Liver (tissue), 9 donors: Measurements from ENCODE around the gene CALML5. TPM values are rescaled to one million over a fixed set of nuclear protein-coding genes. Genes with fewer than 3 reads are reported as not detected.

Experiments used
- DNase-seq: peaks from one replicate; pipeline ENCODE4 v3.0.0-alpha.2; 2017; ENCODE audit warnings: low spot score
- H3K27ac ChIP-seq, 2 donors: one replicate each; pipeline ENCODE4 v1.7.0; 2013; ENCODE audit warnings: inconsistent platforms in 2 of 2, low read length in 2 of 2, control low read depth in 1 of 2, low read depth in 1 of 2, mild to moderate bottlenecking in 1 of 2
- H3K27me3 ChIP-seq, 4 donors: one replicate each; pipeline versions ENCODE4 v1.6.1 to v1.7.0; 2013; ENCODE audit warnings: low read length in 3 of 4, inconsistent platforms in 1 of 4, mild to moderate bottlenecking in 1 of 4, moderate library complexity in 1 of 4; ENCODE audit not compliant: control insufficient read depth in 4 of 4, insufficient read depth in 4 of 4
- H3K36me3 ChIP-seq, 4 donors: one replicate each; pipeline versions ENCODE4 v1.6.1 to v1.7.0; 2013; ENCODE audit warnings: low read length in 3 of 4, mild to moderate bottlenecking in 3 of 4, low read depth in 1 of 4, moderate library complexity in 1 of 4; ENCODE audit not compliant: control insufficient read depth in 4 of 4, insufficient read depth in 3 of 4
- H3K4me1 ChIP-seq, 4 donors: one replicate each; pipeline versions ENCODE4 v1.6.1 to v1.7.0; 2013; ENCODE audit warnings: low read length in 3 of 4, mild to moderate bottlenecking in 3 of 4, moderate library complexity in 1 of 4; ENCODE audit not compliant: control insufficient read depth in 4 of 4, insufficient read depth in 4 of 4
- H3K4me3 ChIP-seq, 3 donors: one replicate each; pipeline versions ENCODE4 v1.6.1 to v1.7.0; 2013; ENCODE audit warnings: low read length in 3 of 3, control low read depth in 1 of 3, low read depth in 1 of 3, mild to moderate bottlenecking in 1 of 3
- H3K9ac ChIP-seq, 2 donors: one replicate each; pipeline ENCODE4 v1.7.0; 2013; ENCODE audit warnings: low read length in 2 of 2, mild to moderate bottlenecking in 2 of 2, moderate library complexity in 2 of 2, control low read depth in 1 of 2, low read depth in 1 of 2
- H3K9me3 ChIP-seq, 4 donors: one replicate each; pipeline versions ENCODE4 v1.6.1 to v1.7.0; 2013; ENCODE audit warnings: low read length in 3 of 4; ENCODE audit not compliant: control insufficient read depth in 4 of 4
- ATF3 ChIP-seq: IDR thresholded peaks from 2 replicates; pipeline ENCODE4 v1.6.1; 2016; ENCODE audit warnings: antibody characterized with exemption
- EGR1 ChIP-seq, 2 donors: IDR thresholded peaks; 2 replicates each; pipeline ENCODE4 v1.6.1; 2016 to 2018; ENCODE audit warnings: antibody characterized with exemption in 2 of 2, low read depth in 2 of 2
- FOXA1 ChIP-seq: IDR thresholded peaks from 2 replicates; pipeline ENCODE4 v1.6.1; 2016; ENCODE audit warnings: antibody characterized with exemption
- FOXA2 ChIP-seq: IDR thresholded peaks from 2 replicates; pipeline ENCODE4 v1.6.1; 2016; ENCODE audit warnings: antibody characterized with exemption
- GABPA ChIP-seq, 2 donors: IDR thresholded peaks in 1 of 2; conservative IDR thresholded peaks in 1 of 2; 2 replicates each; pipeline ENCODE4 v1.6.1; 2016; ENCODE audit warnings: antibody characterized with exemption in 2 of 2, mild to moderate bottlenecking in 1 of 2, moderate library complexity in 1 of 2
- HNF4A ChIP-seq, 2 donors: conservative IDR thresholded peaks; 2 replicates each; pipeline ENCODE4 v1.6.1; 2016; ENCODE audit warnings: antibody characterized with exemption in 2 of 2, mild to moderate bottlenecking in 2 of 2
- HNF4G ChIP-seq: IDR thresholded peaks from 2 replicates; pipeline ENCODE4 v1.6.1; 2016; ENCODE audit warnings: antibody characterized with exemption
- JUND ChIP-seq, 2 donors: IDR thresholded peaks; 2 replicates each; pipeline ENCODE4 v1.6.1; 2016; ENCODE audit warnings: antibody characterized with exemption in 2 of 2
- MAX ChIP-seq: IDR thresholded peaks from 2 replicates; pipeline ENCODE4 v1.6.1; 2016; ENCODE audit warnings: antibody characterized with exemption
- NR2F2 ChIP-seq: IDR thresholded peaks from 2 replicates; pipeline ENCODE4 v1.6.1; 2016; ENCODE audit warnings: antibody characterized with exemption
- RAD21 ChIP-seq, 2 donors: IDR thresholded peaks; 2 replicates each; pipeline ENCODE4 v1.6.1; 2016; ENCODE audit warnings: antibody characterized with exemption in 2 of 2, mild to moderate bottlenecking in 2 of 2
- RXRA ChIP-seq, 2 donors: IDR thresholded peaks; 2 replicates each; pipeline ENCODE4 v1.6.1; 2017 to 2018; ENCODE audit warnings: antibody characterized with exemption in 2 of 2, mild to moderate bottlenecking in 1 of 2
- SP1 ChIP-seq: IDR thresholded peaks from 2 replicates; pipeline ENCODE4 v1.6.1; 2018; ENCODE audit warnings: antibody characterized with exemption, mild to moderate bottlenecking
- TAF1 ChIP-seq: conservative IDR thresholded peaks from 2 replicates; pipeline ENCODE4 v1.6.1; 2016; ENCODE audit warnings: antibody characterized with exemption, mild to moderate bottlenecking
- YY1 ChIP-seq: IDR thresholded peaks from 2 replicates; pipeline ENCODE4 v1.6.1; 2016; ENCODE audit warnings: antibody characterized with exemption, mild to moderate bottlenecking
- WGBS: extraction: QIAGEN DNeasy Blood & Tissue Kit; methylation state at CpG from one replicate; pipeline ENCODE4 v1.1.7; 2013; 5-methylcytosine and 5-hydroxymethylcytosine counted together
- polyA plus RNA-seq, 2 donors: library from polyadenylated mRNA; stranded (reverse) in 1 of 2; unstranded in 1 of 2; fragments of 200-250 nt in 1 of 2; fragments of >200 nt in 1 of 2; fragmentation: Nextera tagmentation in 1 of 2; extraction: Ambion mirVana in 1 of 2; gene quantifications; one replicate each; pipeline versions ENCODE4 v1.2.1 to v1.2.3, GENCODE V29; 2013 to 2015
- total RNA-seq, 2 donors: library from RNA; depleted of rRNA; stranded (reverse); fragments of >200 nt; gene quantifications; one replicate each; pipeline ENCODE4 v1.2.3, GENCODE V29; 2014
- TF ChIP-seq, protein P1 (sequence below): IDR thresholded peaks from 2 replicates; pipeline ENCODE4 v1.6.1; 2016; ENCODE audit warnings: antibody characterized with exemption, mild to moderate bottlenecking
- TF ChIP-seq, protein P2 (sequence below): fragments of 150-350 bp; IDR thresholded peaks from 2 replicates; pipeline ENCODE4 v1.5.1; 2017; ENCODE audit warnings: improper control_type of control experiment, low read depth, low read length; ENCODE audit not compliant: missing input control
- donor health status: healthy.
- donor health status: healthy.
- donor health status: healthy.
- donor health status: healthy.
- donor health status: healthy.

The CALML5 gene
- total and polyA plus RNA-seq, 4 donors: not detected

- Histone ChIP-seq H3K9ac (no peak overlapping the region), H3K27ac (peak overlapping the region; percentile 3 to 53), H3K4me1 (peaks cover 3 to 44% (median 29%) of the 10 kb centered on the region in 4 donors), H3K27me3 (no peaks in the 10 kb centered on the region), H3K36me3 (no peaks in the 10 kb centered on the region), H3K9me3 (no peaks in the 10 kb centered on the region), H3K4me3 (no peak overlapping the region)
- WGBS: 40% methylated on average over 1 of the region's 1 CpG
- DNase-seq: no peak
- TF ChIP-seq EGR1 (IDR thresholded peaks at IDR 0.05; ENCODE audit: low read depth in 2 of 2) (no peak), HNF4A (conservative IDR thresholded peaks at IDR 0.05) (no peak), SP1 (no peak), FOXA1 (no peak), ATF3 (no peak), HNF4G (no peak), FOXA2 (no peak), TAF1 (no peak), NR2F2 (no peak)
- TF ChIP-seq, protein P1, sequence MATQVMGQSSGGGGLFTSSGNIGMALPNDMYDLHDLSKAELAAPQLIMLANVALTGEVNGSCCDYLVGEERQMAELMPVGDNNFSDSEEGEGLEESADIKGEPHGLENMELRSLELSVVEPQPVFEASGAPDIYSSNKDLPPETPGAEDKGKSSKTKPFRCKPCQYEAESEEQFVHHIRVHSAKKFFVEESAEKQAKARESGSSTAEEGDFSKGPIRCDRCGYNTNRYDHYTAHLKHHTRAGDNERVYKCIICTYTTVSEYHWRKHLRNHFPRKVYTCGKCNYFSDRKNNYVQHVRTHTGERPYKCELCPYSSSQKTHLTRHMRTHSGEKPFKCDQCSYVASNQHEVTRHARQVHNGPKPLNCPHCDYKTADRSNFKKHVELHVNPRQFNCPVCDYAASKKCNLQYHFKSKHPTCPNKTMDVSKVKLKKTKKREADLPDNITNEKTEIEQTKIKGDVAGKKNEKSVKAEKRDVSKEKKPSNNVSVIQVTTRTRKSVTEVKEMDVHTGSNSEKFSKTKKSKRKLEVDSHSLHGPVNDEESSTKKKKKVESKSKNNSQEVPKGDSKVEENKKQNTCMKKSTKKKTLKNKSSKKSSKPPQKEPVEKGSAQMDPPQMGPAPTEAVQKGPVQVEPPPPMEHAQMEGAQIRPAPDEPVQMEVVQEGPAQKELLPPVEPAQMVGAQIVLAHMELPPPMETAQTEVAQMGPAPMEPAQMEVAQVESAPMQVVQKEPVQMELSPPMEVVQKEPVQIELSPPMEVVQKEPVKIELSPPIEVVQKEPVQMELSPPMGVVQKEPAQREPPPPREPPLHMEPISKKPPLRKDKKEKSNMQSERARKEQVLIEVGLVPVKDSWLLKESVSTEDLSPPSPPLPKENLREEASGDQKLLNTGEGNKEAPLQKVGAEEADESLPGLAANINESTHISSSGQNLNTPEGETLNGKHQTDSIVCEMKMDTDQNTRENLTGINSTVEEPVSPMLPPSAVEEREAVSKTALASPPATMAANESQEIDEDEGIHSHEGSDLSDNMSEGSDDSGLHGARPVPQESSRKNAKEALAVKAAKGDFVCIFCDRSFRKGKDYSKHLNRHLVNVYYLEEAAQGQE: no peak
Measured at GRCh38 chr10:5545011-5545410, 45.6 kb upstream of the CALML5 start.

GRCh38 chr10:5544216-5544805, 44.9 kb upstream of the CALML5 start:
- no peaks in the 10 kb centered on the region for H3K36me3 ChIP-seq
- H3K27ac ChIP-seq: peak overlapping the region; percentile 3 to 53
- TF ChIP-seq SP1: no peak
- no peak for TF ChIP-seq FOXA2
- TF ChIP-seq MAX: no peak
- peak in 1 of 2 donors; percentile 16 for TF ChIP-seq RAD21 (IDR thresholded peaks at IDR 0.05)
- no peak for TF ChIP-seq GABPA (IDR thresholded peaks at IDR 0.05 in 1 of 2, conservative IDR thresholded peaks at IDR 0.05 in 1 of 2)
- no peak for TF ChIP-seq EGR1 (IDR thresholded peaks at IDR 0.05; ENCODE audit: low read depth in 2 of 2)
- TF ChIP-seq RXRA (IDR thresholded peaks at IDR 0.05): peak in 1 of 2 donors; percentile 46
- peak; percentile 22 to 43 for TF ChIP-seq HNF4A (conservative IDR thresholded peaks at IDR 0.05)
- TF ChIP-seq ATF3: no peak
- no peak for DNase-seq
- H3K4me3 ChIP-seq: no peak overlapping the region
- H3K4me1 ChIP-seq: peaks cover 3 to 44% (median 29%) of the 10 kb centered on the region in 4 donors
- no peak overlapping the region for H3K9ac ChIP-seq
- H3K27me3 ChIP-seq: no peaks in the 10 kb centered on the region
- H3K9me3 ChIP-seq: no peaks in the 10 kb centered on the region
- WGBS: 32% methylated on average over 6 of the region's 6 CpGs

- H3K27ac ChIP-seq: no peak overlapping the region
- peaks cover 3 to 38% (median 27%) of the 10 kb centered on the region in 4 donors for H3K4me1 ChIP-seq
- no peaks in the 10 kb centered on the region for H3K36me3 ChIP-seq
- 98% methylated on average over 1 of the region's 1 CpG for WGBS
- H3K27me3 ChIP-seq: no peaks in the 10 kb centered on the region
- no peaks in the 10 kb centered on the region for H3K9me3 ChIP-seq
- no peak overlapping the region for H3K4me3 ChIP-seq
- no peak for DNase-seq
- H3K9ac ChIP-seq: no peak overlapping the region
- no peak for TF ChIP-seq JUND (IDR thresholded peaks at IDR 0.05)
- TF ChIP-seq ATF3: no peak
- TF ChIP-seq YY1: no peak
- TF ChIP-seq, protein P2, sequence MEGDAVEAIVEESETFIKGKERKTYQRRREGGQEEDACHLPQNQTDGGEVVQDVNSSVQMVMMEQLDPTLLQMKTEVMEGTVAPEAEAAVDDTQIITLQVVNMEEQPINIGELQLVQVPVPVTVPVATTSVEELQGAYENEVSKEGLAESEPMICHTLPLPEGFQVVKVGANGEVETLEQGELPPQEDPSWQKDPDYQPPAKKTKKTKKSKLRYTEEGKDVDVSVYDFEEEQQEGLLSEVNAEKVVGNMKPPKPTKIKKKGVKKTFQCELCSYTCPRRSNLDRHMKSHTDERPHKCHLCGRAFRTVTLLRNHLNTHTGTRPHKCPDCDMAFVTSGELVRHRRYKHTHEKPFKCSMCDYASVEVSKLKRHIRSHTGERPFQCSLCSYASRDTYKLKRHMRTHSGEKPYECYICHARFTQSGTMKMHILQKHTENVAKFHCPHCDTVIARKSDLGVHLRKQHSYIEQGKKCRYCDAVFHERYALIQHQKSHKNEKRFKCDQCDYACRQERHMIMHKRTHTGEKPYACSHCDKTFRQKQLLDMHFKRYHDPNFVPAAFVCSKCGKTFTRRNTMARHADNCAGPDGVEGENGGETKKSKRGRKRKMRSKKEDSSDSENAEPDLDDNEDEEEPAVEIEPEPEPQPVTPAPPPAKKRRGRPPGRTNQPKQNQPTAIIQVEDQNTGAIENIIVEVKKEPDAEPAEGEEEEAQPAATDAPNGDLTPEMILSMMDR: no peak
- no peak for TF ChIP-seq NR2F2
- no peak for TF ChIP-seq EGR1 (IDR thresholded peaks at IDR 0.05; ENCODE audit: low read depth in 2 of 2)
- no peak for TF ChIP-seq HNF4G
- TF ChIP-seq FOXA1: no peak
- TF ChIP-seq SP1: no peak
Measured at GRCh38 chr10:5543623-5544022, 44.3 kb upstream of the CALML5 start.
